Measurements from ENCODE around the gene PDE4C.

DNA sequence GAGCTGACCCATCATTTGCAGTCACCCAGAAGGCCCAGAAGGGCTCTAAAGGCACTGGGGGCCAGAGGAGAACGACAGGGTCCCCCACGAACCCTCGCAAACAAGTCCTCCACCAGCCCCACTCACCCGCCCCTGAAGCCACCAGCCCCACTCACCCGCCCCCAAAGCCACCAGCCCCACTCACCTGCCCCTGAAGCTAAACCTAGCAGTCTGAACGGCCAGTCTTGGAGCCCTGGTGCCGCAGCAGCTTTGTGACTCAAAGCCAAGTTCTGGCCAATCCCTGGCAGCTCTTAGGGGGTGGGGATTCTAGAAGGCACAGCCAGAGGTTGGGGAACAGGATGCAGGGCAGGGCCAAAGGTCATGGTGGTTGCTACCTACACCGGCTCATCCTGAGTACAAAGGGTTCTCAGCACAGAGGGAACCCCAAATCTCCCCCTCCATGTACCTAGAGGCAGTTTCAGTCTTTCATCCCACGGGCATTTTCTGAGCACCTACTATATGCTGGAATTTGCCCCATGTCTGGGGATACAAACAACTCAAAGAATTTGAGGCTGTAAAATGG, 48.1 kb upstream of the PDE4C start, which contains the start of gene IQCN:
- TF ChIP-seq CTCF (conservative IDR thresholded peaks at IDR 0.05; ENCODE audit: low read length) (no peak), EZH2phosphoT487 (IDR thresholded peaks at IDR 0.05; ENCODE audit: borderline replicate concordance, low read depth, low read length) (no peak)
